Endothelial cell of umbilical vein (primary cell): ENCODE results near the gene PXT1. TPM values are rescaled to one million over a fixed set of nuclear protein-coding genes. Genes with fewer than 3 reads are reported as not detected.

Experiments
- BruUV-seq: library from RNA; stranded (reverse); fragments of 400-500 nt; replicated peaks from 2 replicates; lab custom pipeline; 2021; lab: Mats Ljungman, UMichigan
- CTCF ChIA-PET: fragments of 300-600, 350-600 bp; sonication (Branson Sonifier 250); formaldehyde crosslinking; loops from one replicate; lab custom pipeline; 2021; ENCODE audit warnings: antibody characterized with exemption, inconsistent platforms; lab: Charles Lee
- POLR2A ChIA-PET: fragments of 300-600, 350-600 bp; sonication (Branson Sonifier 250); formaldehyde crosslinking; loops from one replicate; lab custom pipeline; 2021; ENCODE audit warnings: antibody characterized with exemption, inconsistent platforms; lab: Charles Lee
- DNase-seq: peaks from one replicate; pipeline ENCODE4 v3.0.0-alpha.2; 2011; ENCODE audit warnings: low read depth, low spot score
- FAIRE-seq: peaks from 2 replicates; lab custom pipeline; 2011; peaks lifted over from hg19 to GRCh38; lab: Jason Lieb, UNC
- H2AFZ ChIP-seq: 2 replicates; pipeline ENCODE4 v1.6.0; 2012; ENCODE audit warnings: low read depth, low read length, control low read depth, inconsistent platforms
- H3K27ac ChIP-seq: 2 replicates; pipeline ENCODE4 v1.5.1; 2011; ENCODE audit warnings: low read depth, mild to moderate bottlenecking, control low read depth, low read length, moderate library complexity; ENCODE audit not compliant: insufficient read depth
- H3K27me3 ChIP-seq, 2 experiments: 2 replicates each; pipeline versions ENCODE4 v1.6.0 to v1.6.1; 2011; ENCODE audit warnings: low read length in 2 of 2, mixed read lengths in 1 of 2; ENCODE audit not compliant: control insufficient read depth in 2 of 2, insufficient read depth in 2 of 2
- H3K36me3 ChIP-seq, 2 experiments: 2 replicates in 1 of 2; 3 replicates in 1 of 2; pipeline ENCODE4 v1.5.1; 2011; ENCODE audit warnings: low read length in 2 of 2, mild to moderate bottlenecking in 1 of 2, moderate library complexity in 1 of 2; ENCODE audit not compliant: control insufficient read depth in 2 of 2, insufficient read depth in 2 of 2; ENCODE audit errors: extremely low read depth in 1 of 2
- H3K4me1 ChIP-seq: 3 replicates; pipeline ENCODE4 v1.5.1; 2011; ENCODE audit warnings: mild to moderate bottlenecking, low read length; ENCODE audit not compliant: control insufficient read depth, insufficient read depth; ENCODE audit errors: extremely low read depth
- H3K4me2 ChIP-seq: 2 replicates; pipeline ENCODE4 v1.6.1; 2011; ENCODE audit warnings: low read length, control low read depth, mixed read lengths; ENCODE audit not compliant: insufficient read depth
- H3K4me3 ChIP-seq, 3 experiments: fragments of 200-600 bp in 1 of 3; sonication (generic), shearing (Covaris generic) in 1 of 3; replicated peaks in 1 of 3; 2 replicates each; pipeline ENCODE4 v1.5.1; 2011 to 2016; ENCODE audit warnings: control low read depth in 3 of 3, low read length in 3 of 3, mild to moderate bottlenecking in 2 of 3, inconsistent platforms in 1 of 3, low read depth in 1 of 3, moderate library complexity in 1 of 3; ENCODE audit not compliant: insufficient read depth in 1 of 3
- H3K79me2 ChIP-seq: 2 replicates; pipeline ENCODE4 v1.6.0; 2012; ENCODE audit warnings: low read length, inconsistent platforms; ENCODE audit not compliant: control insufficient read depth, insufficient read depth
- H3K9ac ChIP-seq: replicated peaks from 2 replicates; pipeline ENCODE3; 2011; ENCODE audit warnings: low read length, control low read depth; ENCODE audit not compliant: insufficient read depth; ENCODE audit errors: extremely low read depth
- H3K9me1 ChIP-seq: replicated peaks from 3 replicates; pipeline ENCODE4 v1.6.0; 2011; ENCODE audit warnings: mild to moderate bottlenecking, low read length; ENCODE audit not compliant: control insufficient read depth, insufficient read depth; ENCODE audit errors: extremely low read depth
- H3K9me3 ChIP-seq: replicated peaks from 2 replicates; pipeline ENCODE4 v1.5.1; 2012; ENCODE audit warnings: low read length, inconsistent platforms; ENCODE audit not compliant: control insufficient read depth, insufficient read depth
- H4K20me1 ChIP-seq: replicated peaks from 2 replicates; pipeline ENCODE3; 2011; ENCODE audit warnings: mild to moderate bottlenecking, low read length; ENCODE audit not compliant: control insufficient read depth, insufficient read depth; ENCODE audit errors: extremely low read depth
- EZH2 ChIP-seq: IDR thresholded peaks from 2 replicates; pipeline ENCODE4 v1.6.1; 2012; ENCODE audit warnings: borderline replicate concordance, low read depth, mild to moderate bottlenecking, moderate library complexity, low read length, inconsistent platforms; ENCODE audit not compliant: severe bottlenecking
- FOS ChIP-seq: IDR thresholded peaks from 2 replicates; pipeline ENCODE4 v1.6.1; 2011; ENCODE audit warnings: mild to moderate bottlenecking, low read length, moderate library complexity, borderline replicate concordance; ENCODE audit not compliant: insufficient read depth
- GATA2 ChIP-seq: IDR thresholded peaks from 2 replicates; pipeline ENCODE4 v1.7.0; 2011; ENCODE audit warnings: low read depth, mild to moderate bottlenecking, moderate library complexity, mixed read lengths, low read length; ENCODE audit not compliant: insufficient read length, insufficient read depth
- JUN ChIP-seq: IDR thresholded peaks from 2 replicates; pipeline ENCODE4 v1.6.1; 2011; ENCODE audit warnings: borderline replicate concordance, low read depth; ENCODE audit not compliant: insufficient read length, insufficient read depth
- MYC ChIP-seq: IDR thresholded peaks from one replicate; pipeline ENCODE4 v1.6.1; 2011; ENCODE audit warnings: mild to moderate bottlenecking, low read depth, low read length
- POLR2A ChIP-seq: IDR thresholded peaks from 2 replicates; pipeline ENCODE4 v1.6.1; 2012; ENCODE audit warnings: low read depth, mild to moderate bottlenecking, control low read depth, low read length
- POLR2AphosphoS5 ChIP-seq: IDR thresholded peaks from 2 replicates; pipeline ENCODE4 v1.6.1; 2012; ENCODE audit warnings: low read depth, mild to moderate bottlenecking, control low read depth, low read length, moderate library complexity; ENCODE audit not compliant: insufficient read depth
- dilution Hi-C: fragments of 300-500 bp; cut with MboI; formaldehyde crosslinking; loops from one replicate; pipeline ENCODE4 v1.15.0; 2019; ENCODE audit warnings: low sequenced_read_pairs; ENCODE audit not compliant: extremely low pct_ligation_motif_present
- intact Hi-C: fragments of 100-400 bp; cut with micrococcal nuclease; formaldehyde crosslinking; loops from one replicate; pipeline ENCODE4 v1.10.0; 2022
- polyA plus RNA-seq, 4 experiments: library from polyadenylated mRNA; depleted of rRNA in 3 of 4; stranded (reverse) in 3 of 4; unstranded in 1 of 4; fragments of >200 nt; gene quantifications; 2 replicates each; pipeline versions ENCODE4 v1.2.1 to v1.2.3, GENCODE V29; 2011 to 2012; ENCODE audit warnings: missing spikeins in 1 of 4
- total RNA-seq: library from RNA; stranded (reverse); gene quantifications from 2 replicates; pipeline ENCODE4 v1.2.3, GENCODE V29; 2021
- TF ChIP-seq, protein P1 (sequence below): IDR thresholded peaks from 2 replicates; pipeline ENCODE4 v1.6.1; 2011; ENCODE audit not compliant: insufficient read depth, insufficient read length
- TF ChIP-seq, protein P2 (sequence below), 2 donors: IDR thresholded peaks; 1 replicate in 1 of 2; 2 replicates in 1 of 2; pipeline ENCODE4 v1.5.1; 2011; ENCODE audit warnings: low read length in 2 of 2, mild to moderate bottlenecking in 2 of 2, moderate library complexity in 2 of 2, control low read depth in 1 of 2, inconsistent platforms in 1 of 2, low read depth in 1 of 2; ENCODE audit not compliant: insufficient read depth in 1 of 2; ENCODE audit errors: extremely low read depth in 1 of 2

PXT1 gene
- total and polyA plus RNA-seq, 2 donors (not counting 3 experiments of a cell fraction or from before 2014, with no cell fraction given), result not detected

DNA sequence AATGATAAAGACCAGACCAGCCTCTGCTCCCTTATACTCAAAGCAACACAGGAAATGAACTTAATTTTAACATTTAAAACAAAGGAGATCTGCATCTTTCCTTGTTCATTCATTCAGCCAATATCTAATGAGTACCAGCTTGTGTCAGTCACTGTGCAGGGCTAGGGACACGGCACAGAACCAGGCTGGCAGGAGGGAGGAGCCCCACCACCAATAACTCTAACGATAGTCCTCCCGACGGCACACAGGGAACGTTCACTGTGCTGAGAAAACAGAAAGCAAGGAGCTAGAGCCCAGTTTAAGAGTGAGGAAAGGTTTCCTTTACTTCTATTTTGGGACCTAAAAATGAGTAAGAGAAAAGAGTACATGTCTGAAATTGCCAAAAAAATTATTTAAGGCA is 65.1 kb downstream of the PXT1 start:
- TF ChIP-seq POLR2A (no peak), JUN (no peak), MYC (no peak)
- TF ChIP-seq, protein P1, sequence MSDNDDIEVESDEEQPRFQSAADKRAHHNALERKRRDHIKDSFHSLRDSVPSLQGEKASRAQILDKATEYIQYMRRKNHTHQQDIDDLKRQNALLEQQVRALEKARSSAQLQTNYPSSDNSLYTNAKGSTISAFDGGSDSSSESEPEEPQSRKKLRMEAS, result no peak
- BruUV-seq, result no TSS peak
- intact Hi-C loops (no loop called here), dilution Hi-C loops (no loop called here)
- Histone ChIP-seq H2AFZ (no peak overlapping the region), H3K27me3 (peaks cover 4 to 12% of the 10 kb centered on the region in 2 experiments), H3K9me3 (no peaks in the 10 kb centered on the region), H3K36me3 (no peaks in the 10 kb centered on the region), H3K4me2 (no peak overlapping the region), H4K20me1 (no peaks in the 10 kb centered on the region), H3K9me1 (no peaks in the 10 kb centered on the region), H3K79me2 (no peaks in the 10 kb centered on the region), H3K27ac (no peak overlapping the region), H3K4me3 (no peak overlapping the region), H3K9ac (no peak overlapping the region), H3K4me1 (no peaks in the 10 kb centered on the region)
- POLR2A ChIA-PET, result no interaction called here
- FAIRE-seq (no peak), DNase-seq (no peak)
- CTCF ChIA-PET, result interaction anchor here (1.1 kb wide), 1 partner anchor 37 kb away, joined by 3 read pairs; no protein-coding TSS in a partner anchor

DNA sequence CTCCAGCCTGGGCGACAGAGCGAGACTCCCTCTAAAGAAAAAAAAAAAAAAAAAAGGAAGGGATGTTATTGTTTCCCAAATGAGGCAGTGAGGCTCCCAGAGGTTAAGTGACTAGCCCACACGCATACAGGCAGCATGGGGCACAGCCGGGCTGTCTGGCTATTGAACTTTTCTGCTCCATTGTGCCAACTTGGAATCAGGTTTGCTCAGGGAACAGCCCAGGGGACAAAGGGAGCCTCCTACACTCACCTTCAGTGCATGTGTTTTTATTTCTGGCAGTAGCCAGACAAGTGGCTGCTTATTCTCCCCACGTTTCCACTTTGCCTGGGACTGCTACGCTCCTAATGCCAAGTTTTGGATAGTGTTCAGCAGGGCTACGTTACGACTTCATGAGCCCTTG is 65.9 kb downstream of the PXT1 start:
- Histone ChIP-seq H3K9ac (no peak overlapping the region), H2AFZ (no peak overlapping the region), H3K4me3 (no peak overlapping the region), H3K36me3 (no peaks in the 10 kb centered on the region), H3K9me1 (no peaks in the 10 kb centered on the region), H4K20me1 (no peaks in the 10 kb centered on the region), H3K9me3 (no peaks in the 10 kb centered on the region), H3K27ac (no peak overlapping the region), H3K4me1 (no peaks in the 10 kb centered on the region), H3K27me3 (peaks cover 4 to 12% of the 10 kb centered on the region in 2 experiments), H3K79me2 (no peaks in the 10 kb centered on the region), H3K4me2 (no peak overlapping the region)
- ChIA-PET CTCF (no interaction called here), POLR2A (no interaction called here)
- no peak for DNase-seq
- dilution Hi-C loops, result no loop called here
- intact Hi-C loops, result no loop called here
- TF ChIP-seq POLR2A (no peak), GATA2 (no peak), EZH2 (no peak), MYC (no peak), JUN (no peak), POLR2AphosphoS5 (no peak), FOS (no peak)
- TF ChIP-seq, protein P1, result no peak
- TF ChIP-seq, protein P2, sequence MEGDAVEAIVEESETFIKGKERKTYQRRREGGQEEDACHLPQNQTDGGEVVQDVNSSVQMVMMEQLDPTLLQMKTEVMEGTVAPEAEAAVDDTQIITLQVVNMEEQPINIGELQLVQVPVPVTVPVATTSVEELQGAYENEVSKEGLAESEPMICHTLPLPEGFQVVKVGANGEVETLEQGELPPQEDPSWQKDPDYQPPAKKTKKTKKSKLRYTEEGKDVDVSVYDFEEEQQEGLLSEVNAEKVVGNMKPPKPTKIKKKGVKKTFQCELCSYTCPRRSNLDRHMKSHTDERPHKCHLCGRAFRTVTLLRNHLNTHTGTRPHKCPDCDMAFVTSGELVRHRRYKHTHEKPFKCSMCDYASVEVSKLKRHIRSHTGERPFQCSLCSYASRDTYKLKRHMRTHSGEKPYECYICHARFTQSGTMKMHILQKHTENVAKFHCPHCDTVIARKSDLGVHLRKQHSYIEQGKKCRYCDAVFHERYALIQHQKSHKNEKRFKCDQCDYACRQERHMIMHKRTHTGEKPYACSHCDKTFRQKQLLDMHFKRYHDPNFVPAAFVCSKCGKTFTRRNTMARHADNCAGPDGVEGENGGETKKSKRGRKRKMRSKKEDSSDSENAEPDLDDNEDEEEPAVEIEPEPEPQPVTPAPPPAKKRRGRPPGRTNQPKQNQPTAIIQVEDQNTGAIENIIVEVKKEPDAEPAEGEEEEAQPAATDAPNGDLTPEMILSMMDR (IDR thresholded peaks at IDR 0.05; ENCODE audit: extremely low read depth in 1 of 2, insufficient read depth in 1 of 2, low read depth in 1 of 2, low read length in 2 of 2), result no peak
- no TSS peak for BruUV-seq
- FAIRE-seq, result no peak
